GM19397 (cell line): Measurements from ENCODE around the gene NANOS2.

Experiments
- ATAC-seq: cut with Tn5 transposase; IDR thresholded peaks from one replicate; pipeline ENCODE4 v1.9.1; 2021; ENCODE audit warnings: mild to moderate bottlenecking, moderate library complexity; ENCODE audit not compliant: unreplicated experiment

The NANOS2 gene

DNA sequence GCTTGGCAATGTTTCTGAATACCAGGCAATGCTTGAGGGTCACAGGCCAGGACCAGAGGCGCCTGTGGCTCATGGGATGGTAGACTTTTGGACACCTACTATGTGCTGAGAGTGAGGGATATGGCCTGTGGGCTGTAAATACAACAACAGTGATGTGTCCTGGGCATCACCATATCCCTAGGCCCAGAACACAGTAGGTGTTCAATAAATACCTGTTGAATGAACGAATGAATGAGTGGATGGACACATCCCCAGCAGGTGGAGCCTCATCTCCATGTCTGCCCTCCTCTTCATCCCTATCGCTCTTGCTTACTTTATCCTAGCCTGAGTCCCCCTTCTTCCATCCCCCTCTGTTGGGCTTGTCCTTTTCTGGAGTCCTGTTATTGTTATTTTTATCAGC is 16.5 kb upstream of the NANOS2 start:
- ATAC-seq: no peak

DNA sequence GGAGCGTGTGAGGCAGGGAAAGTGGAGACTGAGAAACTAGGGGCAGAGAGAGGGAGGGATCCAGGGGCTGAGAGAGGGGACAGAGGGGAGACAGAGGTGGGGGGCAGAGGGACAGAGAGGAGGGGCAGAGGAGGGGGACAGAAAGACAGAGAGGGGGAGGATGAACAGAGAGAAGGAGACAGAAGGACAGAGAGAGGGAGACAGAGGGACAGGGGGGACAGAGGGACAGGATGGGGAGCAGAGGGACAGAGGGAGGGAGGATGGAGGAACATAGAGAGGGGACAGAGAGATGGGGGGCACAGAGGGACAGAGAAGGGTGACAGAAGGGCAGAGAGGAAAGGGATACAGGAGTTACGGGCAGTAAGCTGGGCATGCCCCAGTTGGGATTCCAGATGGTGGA is 14.7 kb upstream of the NANOS2 start:
- ATAC-seq: no peak

DNA sequence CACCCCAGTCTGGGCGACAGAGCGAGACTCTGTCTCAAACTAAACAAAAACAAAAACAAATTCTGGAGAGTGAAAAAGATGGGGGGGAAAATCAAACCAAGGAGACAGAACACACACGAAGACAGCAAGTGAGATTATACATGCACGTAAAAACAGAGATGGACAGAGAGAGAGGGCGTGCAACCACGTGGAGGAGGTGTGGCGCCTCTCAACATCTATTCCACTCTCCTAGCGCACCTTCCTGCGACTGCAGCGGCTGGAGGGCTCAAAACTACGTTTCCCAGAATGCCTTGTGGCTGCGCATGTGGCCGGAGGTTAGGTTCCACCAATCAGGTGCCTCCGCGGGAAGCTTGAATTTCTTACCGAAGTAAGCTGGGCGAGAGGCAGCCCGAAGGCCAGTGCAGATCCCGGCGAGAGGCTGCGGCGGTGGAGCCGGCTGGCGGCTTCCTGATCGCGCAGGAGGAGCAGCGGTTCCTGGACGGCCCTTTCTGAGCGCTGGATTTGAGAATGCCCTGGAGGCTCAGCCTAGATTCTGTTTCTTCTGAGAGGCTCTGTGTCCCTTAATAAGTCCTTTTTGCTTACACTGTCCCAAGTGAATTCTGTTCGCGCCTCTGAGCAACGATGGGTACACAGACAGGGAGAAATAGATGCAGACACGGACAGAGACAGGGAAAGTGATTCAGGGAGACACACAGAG is 13.1 kb upstream of the NANOS2 start:
- ATAC-seq: peak; percentile 78

DNA sequence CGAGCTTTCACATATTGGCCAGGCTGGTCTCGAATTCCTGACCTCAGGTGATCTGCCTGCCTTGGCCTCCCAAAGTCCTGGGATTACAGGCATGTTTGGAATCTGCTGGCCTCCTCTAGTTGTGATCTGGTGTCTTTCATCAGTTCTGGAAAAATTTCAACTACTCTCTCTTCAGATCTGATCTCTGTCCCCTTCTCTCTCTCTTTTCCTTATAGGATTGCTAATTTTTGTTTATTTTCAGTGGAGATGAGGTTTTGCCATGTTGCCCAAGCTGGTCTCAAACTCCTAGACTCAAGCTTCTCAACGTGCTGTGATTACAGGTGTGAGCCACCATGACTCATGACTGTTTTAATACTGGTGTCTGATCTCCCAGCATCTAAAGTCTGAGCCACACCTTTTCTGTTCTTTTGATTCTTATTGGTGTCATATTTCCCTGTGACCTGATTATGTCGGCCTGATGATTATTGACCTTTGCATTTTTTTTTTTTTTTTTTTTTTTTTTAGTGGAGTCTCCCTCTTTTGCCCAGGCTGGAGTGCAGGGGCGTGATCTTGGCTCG is 10.4 kb upstream of the NANOS2 start:
- no peak for ATAC-seq

DNA sequence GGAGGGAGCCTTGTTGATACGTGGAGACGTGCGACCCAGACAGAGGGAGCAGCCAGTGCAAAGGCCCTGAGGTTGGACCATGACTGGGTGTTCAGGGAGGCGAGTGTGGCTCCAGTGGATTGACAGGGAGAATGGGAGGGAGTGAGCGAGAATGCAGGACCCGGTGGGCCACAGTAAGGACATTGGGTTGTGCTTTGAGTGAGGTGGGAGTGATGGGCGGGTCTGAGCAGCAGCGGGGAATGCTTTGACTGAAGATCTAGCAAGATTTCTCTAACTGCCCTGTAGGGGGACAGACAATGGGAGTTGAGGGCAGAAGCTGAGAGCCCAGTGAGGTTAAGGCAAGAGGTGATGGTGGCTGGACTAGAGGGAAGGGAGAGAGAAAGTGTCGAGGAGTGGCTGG is 7.7 kb upstream of the NANOS2 start:
- ATAC-seq: no peak

DNA sequence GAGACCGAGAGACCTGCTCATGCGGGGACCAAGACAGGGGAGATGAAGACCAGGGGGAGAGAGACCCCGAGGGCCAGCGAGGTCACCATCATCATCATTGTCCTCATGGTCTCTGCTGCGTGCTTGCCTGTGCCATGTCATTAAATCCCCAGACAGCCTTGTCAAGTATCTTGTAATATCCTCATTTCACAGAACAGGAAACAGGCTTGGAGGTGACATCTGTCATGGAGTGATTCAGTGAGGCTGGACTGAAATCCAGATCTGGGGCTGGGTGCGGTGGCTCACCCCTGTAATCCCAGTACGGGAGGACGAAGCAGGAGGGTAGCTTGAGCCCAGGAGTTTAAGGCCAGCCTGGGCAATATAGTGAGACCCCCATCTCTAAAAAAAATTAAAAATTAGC is 5.9 kb upstream of the NANOS2 start:
- ATAC-seq: no peak

DNA sequence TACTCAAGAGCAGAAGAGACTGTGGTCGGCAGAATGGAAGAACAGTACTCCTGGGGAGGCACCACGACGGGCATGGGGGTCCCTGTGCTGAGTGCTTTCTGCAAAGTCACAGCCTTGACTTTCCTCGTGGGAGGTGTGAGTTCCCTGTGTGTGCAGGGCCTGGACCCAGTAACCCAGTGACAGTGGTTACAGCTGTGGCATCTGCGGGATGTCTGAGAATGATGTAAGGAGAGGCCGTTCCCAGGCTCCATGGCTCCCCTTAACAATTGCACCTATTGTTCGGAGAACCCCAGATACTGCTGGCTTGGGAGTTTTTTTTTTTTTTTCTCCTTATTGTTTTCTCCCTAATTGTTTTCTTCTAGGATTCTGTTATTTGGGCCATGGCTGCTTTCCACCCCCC is 5.1 kb upstream of the NANOS2 start:
- no peak for ATAC-seq

DNA sequence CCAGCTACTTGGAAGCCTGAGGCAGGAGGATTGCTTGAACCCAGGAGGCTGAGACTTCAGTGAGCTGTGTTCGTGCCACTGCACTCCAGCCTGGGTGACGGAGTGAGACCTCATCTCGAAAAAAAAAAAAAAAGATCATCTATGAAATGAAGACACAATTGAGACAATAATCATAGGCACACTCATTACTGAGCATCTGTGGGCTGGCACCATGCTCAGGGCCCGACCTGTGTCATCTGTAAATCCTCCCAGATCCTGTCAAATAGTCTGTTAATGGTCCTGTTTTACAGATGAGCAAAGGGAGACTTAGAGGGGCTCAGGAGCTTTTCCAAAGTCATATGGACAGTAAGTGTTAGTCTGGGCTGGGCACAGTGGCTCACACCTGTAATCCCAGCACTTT is 4.1 kb upstream of the NANOS2 start:
- ATAC-seq: no peak

DNA sequence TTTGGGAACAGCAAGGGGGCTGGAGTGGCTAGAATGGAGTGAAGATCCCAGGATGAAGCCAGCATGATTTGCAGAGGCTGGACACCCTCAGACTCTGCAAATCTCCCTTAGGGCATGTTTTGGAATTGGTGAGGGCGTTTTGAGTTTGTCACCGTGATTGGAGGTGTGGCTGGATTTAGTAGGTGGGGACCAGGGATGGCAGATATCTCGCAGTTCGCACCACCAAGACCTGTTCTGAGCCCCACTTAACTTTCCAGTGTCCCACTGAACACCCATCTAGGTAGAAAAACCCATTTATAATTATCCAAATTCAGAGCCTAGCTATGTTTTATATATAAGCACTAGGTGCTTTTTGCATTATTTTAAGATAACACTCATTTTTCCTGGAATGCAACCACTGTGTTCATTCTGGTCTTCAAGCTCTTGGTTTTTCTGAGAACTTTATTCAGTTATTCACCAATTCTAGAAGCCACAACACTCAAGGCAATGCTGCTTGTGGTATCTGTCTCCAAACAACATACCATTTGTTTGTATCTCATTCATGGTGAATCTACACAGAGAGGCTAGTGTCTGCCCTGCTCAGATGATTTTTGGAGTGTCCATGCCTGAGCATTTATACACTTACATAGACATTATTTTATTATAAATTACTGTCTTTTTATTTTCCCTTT is 3.0 kb upstream of the NANOS2 start:
- ATAC-seq: no peak

DNA sequence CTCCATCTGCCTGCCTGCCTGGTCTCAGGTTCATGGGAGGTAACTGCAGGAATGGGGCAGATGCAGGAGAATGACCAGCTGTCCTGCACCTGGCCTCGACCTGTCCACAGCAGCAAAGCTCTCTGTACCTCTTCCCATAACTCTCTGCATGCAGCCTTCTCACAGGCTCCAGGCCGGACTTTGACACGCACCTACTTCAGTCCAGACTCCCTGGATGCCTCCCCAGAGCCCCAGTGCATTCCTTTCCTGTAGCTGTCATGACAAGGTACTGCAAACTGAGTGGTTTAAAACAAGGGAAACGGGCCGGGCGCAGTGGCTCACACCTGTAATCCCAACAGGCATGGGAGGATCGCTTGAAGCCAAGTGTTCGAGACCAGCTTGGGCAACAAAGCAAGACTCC is 3.3 kb downstream of the NANOS2 start:
- ATAC-seq: no peak

DNA sequence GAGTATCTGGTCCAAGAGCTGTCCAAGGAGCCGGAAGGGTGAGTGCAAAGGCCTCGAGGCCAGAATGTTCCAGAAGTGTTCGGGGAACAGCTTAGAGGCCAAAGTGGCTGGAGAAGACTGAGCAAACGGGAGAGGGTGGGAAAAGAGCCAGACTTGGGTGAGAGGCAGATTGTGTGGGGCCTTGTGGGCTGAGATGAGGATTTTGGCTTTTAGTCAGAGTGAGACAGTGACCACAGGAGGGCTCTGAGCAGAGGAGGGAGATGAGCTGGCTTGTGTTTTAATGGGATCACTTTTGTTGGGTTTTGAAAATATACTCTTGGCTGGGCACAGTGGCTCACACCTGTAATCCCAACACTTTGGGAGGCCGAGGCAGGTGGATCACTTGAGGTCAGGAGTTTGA is 5.6 kb downstream of the NANOS2 start:
- ATAC-seq: no peak

DNA sequence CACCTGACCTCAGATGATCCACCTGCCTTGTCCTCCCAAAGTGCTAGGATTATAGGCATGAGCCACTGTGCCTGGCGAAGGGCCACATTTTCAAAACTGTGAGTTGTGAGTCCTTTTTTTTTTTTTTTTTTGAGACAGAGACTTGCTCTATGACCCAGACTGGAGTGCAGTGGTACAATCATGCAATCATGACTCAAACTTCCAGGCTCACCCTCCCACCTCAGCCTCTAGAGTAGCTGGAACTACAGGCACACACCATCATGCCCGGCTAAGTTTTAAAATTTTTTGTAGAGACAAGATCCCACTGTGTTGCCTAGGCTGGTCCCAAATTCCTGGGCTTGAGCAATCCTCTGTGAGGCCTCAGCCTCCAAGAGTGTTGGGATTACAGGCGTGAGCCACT is 8.4 kb downstream of the NANOS2 start:
- ATAC-seq: no peak

DNA sequence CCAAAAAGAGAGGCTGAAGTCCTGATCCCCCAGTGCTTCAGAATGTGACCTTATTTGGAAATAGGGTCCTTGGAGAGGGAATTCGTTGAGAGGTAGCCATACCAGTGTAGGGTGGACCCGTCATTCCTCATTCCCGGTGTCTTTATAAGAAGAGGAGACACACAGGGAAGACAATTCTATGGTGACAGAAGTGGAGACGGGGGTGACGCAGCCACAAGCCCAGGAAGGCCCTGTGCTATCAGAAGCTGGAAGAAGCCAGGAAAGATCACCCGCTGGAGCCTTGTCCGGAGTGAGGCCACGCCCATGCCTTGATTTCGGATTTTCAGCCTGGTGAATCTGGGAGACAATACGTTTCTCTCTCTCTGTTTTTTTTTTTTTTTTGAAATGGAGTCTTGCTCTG is 9.6 kb downstream of the NANOS2 start:
- ATAC-seq: no peak

DNA sequence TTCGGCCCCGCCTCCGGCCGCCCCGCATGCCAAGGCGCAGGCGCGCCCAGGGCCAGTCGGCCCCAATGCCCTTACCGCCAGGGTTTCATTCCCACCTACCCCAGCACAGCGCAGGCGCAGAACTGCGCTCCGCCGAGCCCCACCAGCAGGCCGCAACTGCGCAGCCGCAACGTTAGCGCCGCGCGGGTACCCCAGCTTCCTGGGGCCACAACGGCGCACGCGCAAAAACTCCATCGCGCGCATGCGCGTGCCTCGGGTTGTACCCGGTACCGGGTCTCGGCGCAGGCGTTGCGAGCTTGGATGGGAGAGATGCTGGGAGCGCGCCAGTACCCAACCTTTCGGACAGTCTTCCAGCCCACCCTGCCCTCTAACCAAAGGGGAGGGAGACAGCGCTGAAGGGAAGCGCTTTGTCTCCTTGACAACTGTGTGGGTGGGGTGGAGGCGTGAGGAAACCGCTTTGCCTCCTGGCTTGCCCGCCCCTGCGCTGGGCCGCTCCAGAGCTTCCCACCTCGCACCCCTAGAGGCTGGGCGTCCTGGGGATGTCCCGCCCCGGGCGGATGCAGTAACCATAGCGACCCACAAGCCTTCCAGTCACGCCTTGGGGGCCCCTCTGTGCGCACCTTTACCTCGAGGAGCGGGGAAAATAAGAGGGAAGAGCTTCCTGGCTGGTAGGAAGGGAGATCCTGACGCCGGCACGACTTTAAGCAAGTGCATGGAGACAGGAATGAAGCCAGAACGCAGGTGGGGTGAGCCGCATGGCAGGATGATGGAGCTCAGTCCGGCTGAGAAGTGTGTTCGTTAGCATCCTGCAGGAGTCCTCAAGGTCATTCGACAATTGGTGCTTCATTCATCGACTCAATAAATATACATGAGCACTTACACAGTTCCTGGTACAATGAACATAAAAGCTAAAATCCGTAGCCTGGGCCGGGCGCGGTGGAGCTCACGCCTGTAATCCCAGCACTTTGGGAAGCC is 11.6 kb downstream of the NANOS2 start:
- ATAC-seq: peak; percentile 89

DNA sequence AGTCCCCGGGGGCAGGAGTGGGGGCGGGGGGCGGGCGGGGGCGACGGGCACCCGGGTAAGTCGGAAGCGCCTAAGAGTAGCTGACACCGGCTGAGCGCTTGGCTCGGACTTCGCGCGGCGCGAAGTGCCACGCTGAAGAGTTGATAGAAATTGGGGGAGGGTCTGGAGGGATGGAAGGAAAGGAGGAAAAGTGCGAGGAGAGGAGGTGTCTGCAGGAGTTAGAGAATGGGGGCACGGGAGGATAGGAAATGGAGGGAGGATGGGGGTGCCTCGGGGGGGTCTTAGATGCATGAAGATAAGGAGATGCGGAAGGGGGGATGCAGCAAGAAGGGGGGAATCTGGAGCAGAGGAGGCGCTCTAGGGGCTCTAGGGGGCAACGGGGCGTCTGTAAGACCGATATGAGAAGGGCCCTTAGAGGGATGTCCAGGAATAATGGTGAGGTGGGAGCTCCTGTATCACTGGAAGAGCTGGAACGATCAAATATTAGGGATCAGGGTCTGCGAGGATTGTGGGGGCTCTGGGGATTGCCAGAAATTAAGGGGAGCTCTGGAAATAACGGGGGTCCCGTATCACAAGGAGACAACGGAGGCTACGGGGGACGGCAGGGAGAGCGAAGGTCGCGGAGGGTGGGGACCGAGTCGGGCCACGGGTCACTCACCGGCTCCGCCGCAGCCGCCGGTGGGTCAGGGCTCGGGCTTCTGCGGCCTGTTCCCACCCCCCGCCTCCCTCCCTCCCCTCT is 12.5 kb downstream of the NANOS2 start, which contains the start of gene MYPOP:
Gene MYPOP (minus strand): TSS at position 702 of the 739 bp plus-strand sequence. CDS start 840 bp downstream, outside the sequence.
- no peak for ATAC-seq

DNA sequence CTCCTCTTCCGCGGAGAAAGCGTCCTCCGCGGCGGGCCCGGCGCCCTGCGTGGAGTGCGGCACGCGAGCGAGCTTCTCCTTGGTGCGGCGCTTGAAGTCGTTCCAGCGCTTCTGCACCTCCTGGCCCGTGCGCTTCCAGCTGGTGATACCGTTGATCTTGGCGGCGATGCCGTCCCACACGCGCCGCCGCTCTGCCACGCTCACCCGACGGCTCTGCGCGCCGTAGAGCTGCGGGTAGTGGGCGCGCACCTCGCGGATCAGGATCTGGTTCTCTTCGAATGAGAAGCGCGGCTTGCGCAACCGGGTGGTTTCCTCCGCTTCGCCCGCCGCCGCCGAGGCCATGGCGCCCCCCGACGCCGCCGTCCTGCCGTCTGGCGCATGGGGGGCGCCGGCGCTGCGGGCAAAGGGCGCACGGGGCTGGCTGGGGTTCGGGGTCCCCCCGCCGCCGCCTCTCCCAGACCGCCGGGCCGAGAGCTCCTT is 13.1 kb downstream of the NANOS2 start:
- ATAC-seq: no peak

DNA sequence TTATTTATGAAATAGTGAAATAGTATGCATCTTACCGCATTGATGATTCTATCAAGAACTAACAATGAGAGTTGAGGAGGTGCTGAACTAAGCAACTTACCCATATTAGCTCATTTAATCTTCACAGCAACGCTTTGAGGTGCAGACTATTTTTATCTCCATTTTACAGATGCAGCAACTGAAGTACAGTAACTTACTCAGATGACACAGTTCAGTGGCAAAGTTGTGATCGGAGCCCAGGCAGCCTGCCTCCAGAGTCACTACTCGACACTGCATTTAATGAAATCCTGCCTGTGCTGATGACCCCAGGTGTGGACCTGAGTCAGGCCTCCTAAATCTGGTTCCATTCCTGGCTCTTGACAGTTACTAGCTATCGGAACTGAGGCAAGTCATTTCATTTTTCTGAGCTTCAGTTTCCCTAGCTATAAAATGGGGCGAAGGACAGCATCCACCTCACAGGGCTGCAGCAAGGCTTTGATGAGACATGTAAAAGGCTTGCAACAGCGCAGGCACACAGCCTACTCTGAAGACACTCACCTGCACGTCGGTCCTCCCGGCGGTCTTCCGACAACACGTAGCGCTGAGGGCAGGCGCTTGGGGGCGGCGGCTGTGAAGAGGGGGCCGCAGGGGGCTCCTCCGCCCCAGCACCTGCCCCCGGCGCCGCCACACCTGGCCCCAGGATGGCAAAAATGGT is 13.7 kb downstream of the NANOS2 start:
- ATAC-seq: no peak

DNA sequence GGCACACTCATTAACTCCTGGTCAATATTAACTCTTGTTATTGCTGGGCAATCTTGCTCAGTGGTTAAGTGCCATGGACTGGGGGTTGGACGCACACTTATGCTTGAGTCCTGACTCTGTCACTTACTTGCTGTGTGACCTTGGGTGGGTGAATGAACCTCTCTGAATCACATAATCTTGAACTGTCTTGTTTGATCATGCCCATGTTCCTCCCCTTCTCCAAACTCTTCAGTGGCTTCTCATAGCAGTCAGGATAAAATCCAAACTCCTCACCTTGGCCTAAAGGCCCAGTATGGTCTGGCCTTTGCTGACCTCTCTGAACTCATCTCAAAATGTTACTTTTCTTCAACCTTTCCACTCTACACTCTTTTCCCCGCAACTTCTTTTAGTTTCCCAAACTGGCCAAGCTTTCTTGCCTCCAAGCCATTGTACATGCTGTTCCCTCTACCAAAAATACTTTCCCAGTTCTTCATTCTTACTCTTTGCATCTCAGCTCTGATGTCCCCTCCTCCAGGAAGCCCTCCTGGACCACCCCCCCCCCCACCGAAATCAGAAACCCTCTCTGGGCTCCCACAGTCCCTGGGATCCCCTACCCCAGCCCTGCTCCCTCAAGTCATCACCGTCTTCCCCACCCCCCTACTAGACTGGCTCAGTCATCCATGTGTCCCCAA is 14.5 kb downstream of the NANOS2 start:
- no peak for ATAC-seq

DNA sequence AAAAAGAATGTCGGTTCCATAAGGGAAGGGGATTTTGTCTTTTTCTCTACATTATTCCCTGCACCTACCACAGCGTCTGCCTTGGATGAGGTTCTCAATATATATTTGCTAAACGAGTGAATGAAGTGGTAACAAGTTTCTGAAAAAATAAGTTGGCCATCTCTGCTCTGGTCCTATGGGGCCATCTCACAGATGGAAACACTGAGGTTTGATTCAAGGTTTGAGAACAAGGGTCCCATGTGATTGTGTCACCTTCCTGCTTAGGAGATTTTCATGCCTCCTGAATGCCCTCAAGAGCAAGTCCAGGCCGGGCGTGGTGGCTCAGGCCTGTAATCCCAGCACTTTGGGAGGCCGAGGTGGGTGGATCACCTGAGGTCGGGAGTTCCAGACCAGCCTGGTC is 15.3 kb downstream of the NANOS2 start:
- no peak for ATAC-seq
